Spleen (tissue), 7 donors: ENCODE results near the gene CA5A.

Experiments used
- CTCF ChIP-seq, 11 experiments: fragments of 200-600 bp in 7 of 11; fragments of 450-650 bp in 4 of 11; sonication (generic) in 4 of 11; IDR thresholded peaks in 8 of 11; conservative IDR thresholded peaks in 3 of 11; 1 replicate in 7 of 11; 2 replicates in 4 of 11; pipeline versions ENCODE4 v1.4.0 to v1.8.0; 2016 to 2021; ENCODE audit warnings: antibody characterized with exemption in 11 of 11, inconsistent platforms in 4 of 11, mild to moderate bottlenecking in 1 of 11
- POLR2A ChIP-seq, 3 donors: fragments of 450-650 bp; IDR thresholded peaks; one replicate each; pipeline ENCODE4 v1.5.1; 2017; ENCODE audit warnings: antibody characterized with exemption in 3 of 3, mild to moderate bottlenecking in 1 of 3
- POLR2AphosphoS5 ChIP-seq, 3 donors: sonication (generic); formaldehyde crosslinking; IDR thresholded peaks; one replicate each; pipeline ENCODE4 v1.5.1; 2017; ENCODE audit warnings: antibody characterized with exemption in 3 of 3
- donor health status: DM: no; HTN: no; CAD: no; lungs with moderate emphysema.
- donor health status: DM: no; HTN: no; CAD: no.
- donor health status: DM: no; HTN: no; CAD: no.

DNA sequence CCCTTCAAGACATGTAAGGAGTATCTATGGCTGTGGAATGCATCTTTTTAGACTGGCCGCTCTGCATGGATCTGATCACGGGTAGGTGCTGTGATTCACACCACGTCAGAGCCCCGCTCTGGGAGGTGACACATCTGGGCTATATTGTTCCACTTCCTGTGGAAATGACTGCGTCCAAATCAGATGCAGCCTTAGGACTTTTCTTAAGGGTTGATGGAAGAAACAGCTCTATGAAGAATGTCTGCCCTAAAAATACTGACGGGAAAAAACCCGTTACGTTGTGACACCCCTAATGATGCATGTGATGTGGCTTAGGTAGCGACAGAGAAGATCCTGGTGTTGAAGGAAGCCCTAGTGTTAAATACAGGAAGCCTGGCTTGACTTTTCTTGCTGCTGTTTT, 27.1 kb upstream of the CA5A start:
- TF ChIP-seq CTCF (IDR thresholded peaks at IDR 0.05 in 8 of 11, conservative IDR thresholded peaks at IDR 0.05 in 3 of 11) (no peak), POLR2A (IDR thresholded peaks at IDR 0.05) (no peak), POLR2AphosphoS5 (IDR thresholded peaks at IDR 0.05) (peak in 1 of 3 donors; percentile 16)
